HG03139 (cell line): ENCODE results near the gene EFNA3.
A peak's percentile ranks its signal among the peaks of the same experiment; 100 is the strongest.

Source experiments
- ATAC-seq: cut with Tn5 transposase; IDR thresholded peaks from one replicate; pipeline ENCODE4 v1.9.1; 2021; ENCODE audit not compliant: unreplicated experiment

Gene EFNA3

DNA sequence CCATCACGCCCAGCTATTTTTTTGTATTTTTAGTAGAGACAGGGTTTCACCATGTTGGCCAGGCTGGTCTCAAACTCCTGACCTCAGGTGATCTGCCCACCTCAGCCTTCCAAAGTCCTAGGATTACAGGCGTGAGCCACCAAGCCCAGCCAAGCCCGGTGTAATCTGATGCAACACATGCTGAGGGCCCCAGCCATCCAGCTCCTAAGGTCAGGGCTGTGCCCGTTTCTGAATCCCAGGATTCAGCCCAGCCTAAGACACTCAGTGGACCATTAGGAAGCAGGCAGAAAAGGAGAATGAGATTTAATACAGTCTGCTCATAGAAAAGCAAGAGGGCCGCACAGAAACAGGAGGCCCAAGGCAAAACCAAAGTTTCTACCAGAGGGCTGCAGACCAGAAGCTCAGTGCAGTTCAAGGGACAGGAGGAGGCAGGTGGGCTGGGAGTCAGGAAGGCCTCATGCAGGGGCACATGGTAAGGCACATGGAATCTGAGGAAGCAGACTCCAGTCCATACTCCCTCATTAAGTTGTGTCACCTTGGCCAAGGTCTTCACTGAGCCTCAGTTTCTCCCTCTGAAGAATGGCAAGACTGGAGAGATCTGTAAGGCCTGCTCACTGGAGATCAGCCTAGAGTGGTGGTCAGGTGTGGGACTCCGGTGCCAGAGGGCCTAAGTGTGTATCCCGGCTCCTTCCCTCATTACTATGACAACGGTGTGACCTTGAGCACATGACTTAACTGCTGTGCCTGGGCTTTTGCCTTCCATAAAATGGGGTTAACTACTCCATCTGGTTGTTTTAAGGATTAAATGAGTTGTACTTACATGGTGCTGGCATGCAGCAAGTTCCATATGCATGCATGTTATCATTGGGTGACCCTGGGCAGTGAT, 29.9 kb upstream of the EFNA3 start:
- no peak for ATAC-seq

GRCh38 chr1:155049651-155050559, 28.7 kb upstream of the EFNA3 start:
- no peak for ATAC-seq

DNA sequence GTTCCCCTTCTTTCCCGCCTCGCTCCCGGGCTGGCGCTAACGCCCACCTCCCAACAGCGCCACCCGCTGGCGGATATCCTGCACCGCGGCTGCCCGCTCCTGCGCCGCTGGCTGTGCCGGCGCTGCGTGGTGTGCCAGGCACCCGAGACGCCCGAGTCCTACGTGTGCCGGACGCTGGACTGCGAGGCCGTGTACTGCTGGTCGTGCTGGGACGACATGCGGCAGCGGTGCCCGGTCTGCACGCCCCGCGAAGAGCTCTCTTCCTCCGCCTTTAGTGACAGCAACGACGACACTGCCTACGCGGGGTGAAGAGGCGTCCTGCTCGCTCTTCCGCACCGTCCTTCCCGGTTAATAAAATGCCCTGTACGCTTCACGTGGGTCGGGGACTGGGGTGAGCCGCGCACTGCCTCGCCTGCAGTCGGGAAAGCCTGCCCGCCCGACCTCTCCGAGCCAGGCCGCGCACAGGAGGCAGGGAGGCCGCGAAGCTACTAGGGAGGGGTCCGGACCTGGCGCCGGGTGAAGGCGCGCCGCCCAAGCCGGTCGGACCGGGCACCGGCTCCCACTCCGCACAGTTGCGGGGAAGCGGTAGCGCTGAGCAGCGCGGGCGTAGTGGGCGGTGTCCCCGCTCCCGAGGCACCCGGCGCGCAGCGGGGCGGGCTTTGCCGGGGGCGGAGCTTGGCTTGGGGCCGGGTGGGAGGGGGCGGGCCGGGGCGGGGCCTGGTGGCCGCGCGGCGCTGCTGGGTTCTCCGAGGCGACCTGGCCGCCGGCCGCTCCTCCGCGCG, 27.9 kb upstream of the EFNA3 start, which contains the start of gene ADAM15:
ADAM15 (plus strand) TSS at position 757 of the 782 bp plus-strand sequence. CDS start 71 bp downstream, outside the sequence.
- ATAC-seq = peak; percentile 60

- ATAC-seq = no peak
These were observed 27.3 kb upstream of the EFNA3 start for GRCh38 chr1:155051342-155051776.

- ATAC-seq = no peak
These were observed 26.7 kb upstream of the EFNA3 start for GRCh38 chr1:155051777-155052398.

DNA sequence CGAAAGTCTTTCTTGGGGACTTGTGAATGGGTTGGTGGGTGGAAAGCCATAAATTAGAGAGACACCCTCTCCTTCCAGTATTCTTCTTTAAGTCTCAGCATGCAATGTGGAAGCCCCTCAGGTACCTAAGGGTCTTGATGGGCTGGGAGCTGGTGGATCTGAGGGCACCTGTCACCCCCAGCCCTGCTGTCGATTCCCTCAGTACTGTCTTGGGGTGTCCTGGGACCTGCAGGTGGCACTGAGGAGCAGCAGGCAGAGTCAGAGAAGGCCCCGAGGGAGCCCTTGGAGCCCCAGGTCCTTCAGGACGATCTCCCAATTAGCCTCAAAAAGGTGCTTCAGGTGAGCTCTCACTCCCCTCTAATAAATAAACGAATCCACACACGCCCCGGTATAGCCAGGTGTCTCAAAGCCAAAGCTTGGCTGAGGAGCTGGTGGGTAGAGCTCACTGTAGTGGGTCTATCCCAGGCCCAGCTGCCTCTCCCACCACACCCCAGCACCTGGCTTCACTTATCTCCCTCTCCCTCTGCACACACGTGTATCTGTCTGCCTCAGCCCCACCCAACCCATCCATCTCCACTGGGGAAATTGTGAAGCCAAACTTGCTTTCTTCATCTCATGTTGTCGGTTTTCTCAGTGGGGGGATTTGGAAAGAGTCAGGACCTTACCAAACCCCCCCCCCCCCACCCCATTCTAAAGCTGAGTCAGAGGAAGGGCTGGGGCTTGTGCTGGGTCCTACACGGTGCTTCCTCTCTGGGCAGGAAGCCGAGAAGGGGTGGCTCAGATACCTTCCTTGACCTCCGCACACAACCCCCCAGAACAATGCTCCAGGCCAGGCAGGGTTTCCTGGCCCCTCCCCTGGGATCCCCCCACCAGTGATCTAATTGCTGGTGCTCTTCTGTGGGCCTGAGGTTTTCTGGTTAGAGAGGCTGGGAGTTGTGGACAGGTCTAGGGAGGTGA, 25.9 kb upstream of the EFNA3 start:
- no peak for ATAC-seq

- no peak for ATAC-seq
These were observed 25.0 kb upstream of the EFNA3 start for GRCh38 chr1:155053531-155054105.

GRCh38 chr1:155057104-155057503, 21.5 kb upstream of the EFNA3 start:
- ATAC-seq = no peak

DNA sequence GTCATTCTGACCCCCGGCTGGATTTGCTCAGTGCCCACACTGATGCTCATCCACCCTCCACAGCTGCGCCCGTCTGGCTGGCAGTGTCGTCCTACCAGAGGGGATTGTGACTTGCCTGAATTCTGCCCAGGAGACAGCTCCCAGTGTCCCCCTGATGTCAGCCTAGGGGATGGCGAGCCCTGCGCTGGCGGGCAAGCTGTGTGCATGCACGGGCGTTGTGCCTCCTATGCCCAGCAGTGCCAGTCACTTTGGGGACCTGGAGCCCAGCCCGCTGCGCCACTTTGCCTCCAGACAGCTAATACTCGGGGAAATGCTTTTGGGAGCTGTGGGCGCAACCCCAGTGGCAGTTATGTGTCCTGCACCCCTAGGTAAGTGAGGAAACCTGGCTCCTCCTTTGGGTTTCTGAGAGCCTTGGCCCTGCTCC, 20.8 kb upstream of the EFNA3 start:
- no peak for ATAC-seq

DNA sequence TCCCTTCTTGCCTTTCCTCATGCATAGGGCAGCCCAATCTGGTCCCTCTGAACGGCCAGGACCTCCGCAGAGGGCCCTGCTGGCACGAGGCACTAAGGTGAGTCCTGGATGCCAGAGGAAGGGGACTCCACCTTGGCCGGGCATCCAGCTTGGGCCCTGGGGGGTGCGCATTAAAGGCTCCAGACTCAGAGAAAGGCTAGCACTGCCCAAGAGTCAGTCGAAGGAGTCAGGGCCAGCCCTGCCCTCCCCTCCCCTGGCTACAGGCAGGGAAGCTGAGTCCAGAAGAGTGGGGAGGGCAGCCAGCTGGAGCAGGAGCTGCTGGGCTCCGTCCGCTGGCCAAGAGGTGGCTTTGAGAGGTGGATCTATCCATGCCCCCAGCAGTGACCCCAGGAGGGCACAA, 17.9 kb upstream of the EFNA3 start:
- no peak for ATAC-seq

- peak; percentile 55 for ATAC-seq
These were observed 17.1 kb upstream of the EFNA3 start for GRCh38 chr1:155061381-155062150.

DNA sequence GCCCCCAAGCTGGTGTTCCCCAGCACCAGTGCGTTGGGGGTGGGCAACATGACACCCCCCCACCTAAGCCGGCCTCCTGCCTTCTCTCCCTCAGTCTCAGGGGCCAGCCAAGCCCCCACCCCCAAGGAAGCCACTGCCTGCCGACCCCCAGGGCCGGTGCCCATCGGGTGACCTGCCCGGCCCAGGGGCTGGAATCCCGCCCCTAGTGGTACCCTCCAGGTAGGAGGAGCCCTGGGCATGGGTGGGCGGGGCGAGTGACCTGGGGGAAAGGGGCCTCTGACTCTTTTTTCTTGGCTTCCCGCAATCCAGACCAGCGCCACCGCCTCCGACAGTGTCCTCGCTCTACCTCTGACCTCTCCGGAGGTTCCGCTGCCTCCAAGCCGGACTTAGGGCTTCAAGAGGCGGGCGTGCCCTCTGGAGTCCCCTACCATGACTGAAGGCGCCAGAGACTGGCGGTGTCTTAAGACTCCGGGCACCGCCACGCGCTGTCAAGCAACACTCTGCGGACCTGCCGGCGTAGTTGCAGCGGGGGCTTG, 16.4 kb upstream of the EFNA3 start:
- no peak for ATAC-seq

DNA sequence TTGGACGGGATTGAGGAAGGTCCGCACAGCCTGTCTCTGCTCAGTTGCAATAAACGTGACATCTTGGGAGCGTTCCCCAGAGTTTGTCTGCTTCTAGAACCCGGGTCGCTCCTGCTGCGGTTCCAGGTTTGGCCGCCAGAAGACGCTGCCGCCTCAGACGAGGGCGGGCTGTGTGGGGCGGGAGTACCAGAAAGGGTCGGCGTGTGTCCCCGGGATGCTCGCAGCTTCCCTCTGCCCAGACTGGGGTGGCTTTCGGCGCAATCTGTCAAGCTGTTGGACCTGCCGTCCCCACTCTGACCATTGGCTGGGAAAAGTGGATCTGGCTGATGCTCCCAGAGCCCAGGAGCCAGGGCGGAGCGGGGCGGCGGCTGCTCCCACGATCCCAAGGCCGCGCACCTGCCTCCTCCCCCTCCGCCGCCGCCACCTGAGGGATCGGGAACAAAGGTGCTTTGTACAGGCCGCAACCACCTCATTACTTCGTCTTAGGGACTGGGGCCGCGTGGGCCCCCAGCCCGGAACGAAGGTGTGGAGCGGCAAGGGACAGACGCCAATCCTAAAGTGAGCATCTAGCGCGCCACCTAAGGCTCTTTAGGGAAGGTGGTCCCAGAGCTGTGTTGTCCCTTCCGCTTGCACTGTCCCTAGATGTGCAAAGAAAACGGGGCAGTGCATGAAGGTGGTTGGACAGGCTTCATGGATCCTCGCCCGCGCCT, 15.8 kb upstream of the EFNA3 start:
- peak; percentile 5 for ATAC-seq

DNA sequence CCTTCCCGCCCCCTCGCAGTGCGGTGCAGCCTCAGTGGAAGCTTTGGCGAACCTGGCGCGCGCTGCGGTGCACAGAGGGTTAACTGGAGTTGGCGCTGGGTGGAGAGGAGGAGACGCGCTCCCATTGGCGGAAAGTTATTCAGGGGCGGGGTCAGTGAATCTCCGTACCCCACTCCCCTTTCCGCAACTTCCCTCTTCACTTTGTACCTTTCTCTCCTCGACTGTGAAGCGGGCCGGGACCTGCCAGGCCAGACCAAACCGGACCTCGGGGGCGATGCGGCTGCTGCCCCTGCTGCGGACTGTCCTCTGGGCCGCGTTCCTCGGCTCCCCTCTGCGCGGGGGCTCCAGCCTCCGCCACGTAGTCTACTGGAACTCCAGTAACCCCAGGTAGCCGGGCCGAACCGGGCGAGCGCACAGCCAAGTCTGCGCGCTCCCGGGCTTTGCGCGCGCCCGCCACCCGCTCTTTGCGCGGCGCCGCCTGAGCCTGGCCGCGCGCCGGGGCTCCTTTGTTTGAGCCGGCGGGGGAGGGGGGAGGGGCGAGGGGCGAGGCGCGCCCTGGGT, 15.0 kb upstream of the EFNA3 start, which contains the start of gene EFNA4:
EFNA4 (plus strand) TSS at position 191 of the 561 bp plus-strand sequence; CDS start at position 275, 84 bp downstream.
- ATAC-seq = peak; percentile 47

DNA sequence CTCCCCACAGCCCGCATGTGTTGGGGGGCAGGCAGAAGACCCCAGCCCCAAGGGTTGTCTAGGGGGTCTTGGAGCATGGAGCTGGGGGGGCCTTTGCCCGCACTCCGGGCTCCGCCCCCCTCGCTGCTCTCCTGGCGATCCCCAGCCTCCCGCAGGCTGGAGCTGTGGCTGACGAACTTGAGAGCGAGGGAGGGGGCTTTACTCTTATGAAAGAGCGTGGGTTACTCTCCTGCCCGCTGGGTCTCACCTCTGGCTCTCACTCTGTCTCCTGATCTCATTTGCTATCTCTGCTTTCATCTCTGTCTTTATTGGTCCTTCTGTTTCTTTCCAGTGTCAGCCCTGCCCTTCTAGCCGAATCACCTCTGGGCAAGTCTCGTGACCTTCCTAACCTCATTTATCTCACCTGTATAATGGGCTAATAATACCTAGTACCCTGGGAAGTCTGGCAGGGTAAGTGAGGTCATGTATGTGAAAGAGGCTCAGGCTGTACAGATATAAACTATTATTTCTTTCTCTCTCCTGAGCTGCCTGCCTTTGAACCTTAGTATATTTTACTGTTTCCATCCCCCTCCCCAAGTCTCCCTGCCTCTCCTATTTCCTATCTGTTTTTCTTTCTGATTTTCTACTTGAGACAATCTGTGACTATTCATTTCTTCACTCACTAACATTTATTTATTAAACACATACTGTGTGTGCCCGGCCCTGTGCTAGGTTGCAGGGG, 14.4 kb upstream of the EFNA3 start:
- no peak for ATAC-seq

DNA sequence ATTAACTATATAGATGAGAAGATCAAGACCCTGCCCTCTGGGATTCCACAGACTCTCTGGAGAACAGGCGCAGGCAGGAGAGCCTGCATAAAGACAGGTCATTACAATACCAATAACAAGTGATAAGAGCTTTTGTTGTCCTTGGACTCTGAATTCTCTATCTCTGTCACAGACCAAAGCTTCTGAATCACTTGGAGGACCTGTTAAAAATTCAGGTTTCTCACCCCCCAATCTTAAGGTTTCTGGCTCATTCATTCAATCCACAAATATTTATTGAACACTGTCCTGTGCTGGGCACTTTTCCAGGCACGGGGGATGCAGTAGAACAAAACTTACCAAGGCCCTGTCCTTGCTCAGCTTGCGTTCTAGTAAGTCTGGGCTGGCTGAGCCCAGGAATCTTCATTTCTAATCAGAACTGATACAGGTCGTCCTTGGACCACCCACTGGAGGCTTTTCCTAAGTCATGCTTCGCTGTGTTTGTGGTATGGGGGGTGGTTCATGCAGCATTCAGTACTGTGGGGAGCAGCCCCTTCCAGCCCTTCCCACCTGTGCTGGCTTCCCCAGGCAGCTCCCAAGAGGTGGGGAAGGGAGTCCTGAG, 13.7 kb upstream of the EFNA3 start:
- no peak for ATAC-seq
